ENCODE measurements around the gene HEY2.

- no peak for TF ChIP-seq GATA2 (IDR thresholded peaks at IDR 0.05; ENCODE audit: low read depth, low read length)
- TF ChIP-seq GATA3 (IDR thresholded peaks at IDR 0.05; ENCODE audit: low read depth, low read length) = no peak
Observed at GRCh38 chr6:125752773-125753172, 3.3 kb downstream of the HEY2 start.

Data from SH-SY5Y (cell line).